Gastrocnemius medialis (tissue), 4 donors: ENCODE results near the gene REPS2.

Experiments used
- CTCF ChIP-seq, 5 experiments: fragments of 450-650 bp in 3 of 5; fragments of 200-600 bp in 2 of 5; sonication (generic) in 2 of 5; IDR thresholded peaks in 4 of 5; conservative IDR thresholded peaks in 1 of 5; 1 replicate in 4 of 5; 2 replicates in 1 of 5; pipeline ENCODE4 v1.5.1; 2016 to 2019; ENCODE audit warnings: antibody characterized with exemption in 5 of 5, mild to moderate bottlenecking in 3 of 5, moderate library complexity in 3 of 5
- POLR2A ChIP-seq, 2 donors: fragments of 450-650 bp; IDR thresholded peaks; one replicate each; pipeline ENCODE4 v1.6.1; 2017; ENCODE audit warnings: antibody characterized with exemption in 2 of 2, mild to moderate bottlenecking in 2 of 2, moderate library complexity in 2 of 2

GRCh38 chrX:17025621-17026302 lies 79.3 kb downstream of the REPS2 start:
- no peak for TF ChIP-seq CTCF (IDR thresholded peaks at IDR 0.05 in 4 of 5, conservative IDR thresholded peaks at IDR 0.05 in 1 of 5)
- no peak for TF ChIP-seq POLR2A (IDR thresholded peaks at IDR 0.05)
